Peyer's patch (tissue), 4 donors: Measurements from ENCODE around the gene DAPK1.

Source experiments
- POLR2A ChIP-seq, 2 donors: fragments of 450-650 bp; IDR thresholded peaks; one replicate each; pipeline ENCODE4 v1.5.1; 2017; ENCODE audit warnings: antibody characterized with exemption in 2 of 2, mild to moderate bottlenecking in 2 of 2, moderate library complexity in 2 of 2
- TF ChIP-seq, protein P1 (sequence below), 6 experiments: fragments of 450-650 bp in 4 of 6; fragments of 200-600 bp in 2 of 6; sonication (generic) in 1 of 6; IDR thresholded peaks; one replicate each; pipeline ENCODE4 v1.5.1; 2017 to 2019; ENCODE audit warnings: antibody characterized with exemption in 6 of 6, mild to moderate bottlenecking in 3 of 6, moderate library complexity in 1 of 6

DNA sequence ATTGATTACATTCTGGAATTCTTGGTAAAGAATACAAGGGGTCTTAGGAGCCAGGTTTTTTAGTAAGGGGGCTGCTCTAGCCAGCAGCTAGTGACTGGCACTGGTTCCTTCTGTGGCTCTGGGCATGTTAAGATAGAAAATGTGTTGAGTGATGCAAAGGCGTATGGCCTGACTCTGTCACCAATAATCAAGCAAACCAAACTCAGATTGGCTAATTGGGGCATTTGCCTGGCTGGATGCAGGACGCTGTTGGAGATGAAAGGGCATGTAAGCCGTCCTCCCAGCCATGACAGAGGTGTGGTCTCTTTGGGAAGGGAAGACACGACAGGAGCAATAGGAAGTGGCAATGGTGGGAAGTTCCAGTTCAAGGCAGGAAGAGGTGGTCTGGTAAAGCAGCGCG lies 140.6 kb downstream of the DAPK1 start:
- TF ChIP-seq, protein P1, sequence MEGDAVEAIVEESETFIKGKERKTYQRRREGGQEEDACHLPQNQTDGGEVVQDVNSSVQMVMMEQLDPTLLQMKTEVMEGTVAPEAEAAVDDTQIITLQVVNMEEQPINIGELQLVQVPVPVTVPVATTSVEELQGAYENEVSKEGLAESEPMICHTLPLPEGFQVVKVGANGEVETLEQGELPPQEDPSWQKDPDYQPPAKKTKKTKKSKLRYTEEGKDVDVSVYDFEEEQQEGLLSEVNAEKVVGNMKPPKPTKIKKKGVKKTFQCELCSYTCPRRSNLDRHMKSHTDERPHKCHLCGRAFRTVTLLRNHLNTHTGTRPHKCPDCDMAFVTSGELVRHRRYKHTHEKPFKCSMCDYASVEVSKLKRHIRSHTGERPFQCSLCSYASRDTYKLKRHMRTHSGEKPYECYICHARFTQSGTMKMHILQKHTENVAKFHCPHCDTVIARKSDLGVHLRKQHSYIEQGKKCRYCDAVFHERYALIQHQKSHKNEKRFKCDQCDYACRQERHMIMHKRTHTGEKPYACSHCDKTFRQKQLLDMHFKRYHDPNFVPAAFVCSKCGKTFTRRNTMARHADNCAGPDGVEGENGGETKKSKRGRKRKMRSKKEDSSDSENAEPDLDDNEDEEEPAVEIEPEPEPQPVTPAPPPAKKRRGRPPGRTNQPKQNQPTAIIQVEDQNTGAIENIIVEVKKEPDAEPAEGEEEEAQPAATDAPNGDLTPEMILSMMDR (IDR thresholded peaks at IDR 0.05) = no peak
- no peak for TF ChIP-seq POLR2A (IDR thresholded peaks at IDR 0.05)
